GM12873 (cell line): ENCODE data around the gene GNAI3.
A peak's percentile ranks its signal among the peaks of the same experiment; 100 is the strongest.

ENCODE experiments used
- TF ChIP-seq, protein P1 (sequence below): IDR thresholded peaks from 2 replicates; pipeline ENCODE4 v1.5.1; 2012; ENCODE audit warnings: low read depth, mild to moderate bottlenecking, moderate library complexity, low read length, control low read depth; ENCODE audit not compliant: insufficient read depth; ENCODE audit errors: missing control alignments

The GNAI3 gene

DNA sequence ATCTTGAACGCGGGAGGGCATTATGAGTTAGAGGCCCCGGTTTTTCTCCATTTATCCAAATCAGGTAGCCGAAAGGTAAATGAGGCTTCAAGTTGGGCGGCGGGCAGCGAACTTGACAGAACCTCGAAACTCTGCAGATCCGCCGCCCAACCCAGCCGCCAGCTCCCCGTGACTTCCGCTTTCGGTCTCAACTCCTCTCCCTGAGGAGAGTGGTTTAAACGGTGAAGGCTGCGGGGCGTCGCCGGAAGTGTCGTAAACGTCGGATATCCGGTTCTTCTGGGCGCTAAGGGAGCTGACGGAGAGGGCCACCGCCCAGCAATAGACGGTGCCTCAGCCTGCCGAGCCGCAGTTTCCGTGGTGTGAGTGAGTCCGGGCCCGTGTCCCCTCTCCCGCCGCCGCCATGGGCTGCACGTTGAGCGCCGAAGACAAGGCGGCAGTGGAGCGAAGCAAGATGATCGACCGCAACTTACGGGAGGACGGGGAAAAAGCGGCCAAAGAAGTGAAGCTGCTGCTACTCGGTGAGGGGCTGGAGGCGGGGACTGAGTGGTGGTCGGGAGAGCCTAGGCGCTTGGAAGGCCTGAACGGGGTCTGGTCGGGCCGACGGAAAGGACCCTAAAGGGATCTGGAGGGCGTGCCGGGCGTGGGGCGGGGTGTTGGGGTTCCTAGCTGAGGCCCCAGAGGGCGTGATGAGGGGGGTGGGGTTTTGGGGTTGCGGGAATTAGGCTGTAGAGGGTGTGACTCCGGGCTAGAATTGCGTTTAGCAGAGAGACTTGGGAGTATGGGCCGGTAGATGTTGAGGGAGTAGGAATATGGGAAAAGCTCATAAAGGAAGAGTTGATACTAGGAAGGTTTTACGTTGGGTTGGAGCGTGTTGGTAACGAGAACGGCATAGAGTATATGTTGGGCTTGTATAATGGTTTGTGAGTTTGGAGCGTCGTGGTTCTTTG, at the start of gene GNAI3:
Gene GNAI3 (plus strand): TSS at position 295 of the 947 bp plus-strand sequence. CDS start 106 bp downstream, at position 401.
- TF ChIP-seq, protein P1, sequence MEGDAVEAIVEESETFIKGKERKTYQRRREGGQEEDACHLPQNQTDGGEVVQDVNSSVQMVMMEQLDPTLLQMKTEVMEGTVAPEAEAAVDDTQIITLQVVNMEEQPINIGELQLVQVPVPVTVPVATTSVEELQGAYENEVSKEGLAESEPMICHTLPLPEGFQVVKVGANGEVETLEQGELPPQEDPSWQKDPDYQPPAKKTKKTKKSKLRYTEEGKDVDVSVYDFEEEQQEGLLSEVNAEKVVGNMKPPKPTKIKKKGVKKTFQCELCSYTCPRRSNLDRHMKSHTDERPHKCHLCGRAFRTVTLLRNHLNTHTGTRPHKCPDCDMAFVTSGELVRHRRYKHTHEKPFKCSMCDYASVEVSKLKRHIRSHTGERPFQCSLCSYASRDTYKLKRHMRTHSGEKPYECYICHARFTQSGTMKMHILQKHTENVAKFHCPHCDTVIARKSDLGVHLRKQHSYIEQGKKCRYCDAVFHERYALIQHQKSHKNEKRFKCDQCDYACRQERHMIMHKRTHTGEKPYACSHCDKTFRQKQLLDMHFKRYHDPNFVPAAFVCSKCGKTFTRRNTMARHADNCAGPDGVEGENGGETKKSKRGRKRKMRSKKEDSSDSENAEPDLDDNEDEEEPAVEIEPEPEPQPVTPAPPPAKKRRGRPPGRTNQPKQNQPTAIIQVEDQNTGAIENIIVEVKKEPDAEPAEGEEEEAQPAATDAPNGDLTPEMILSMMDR = no peak

DNA sequence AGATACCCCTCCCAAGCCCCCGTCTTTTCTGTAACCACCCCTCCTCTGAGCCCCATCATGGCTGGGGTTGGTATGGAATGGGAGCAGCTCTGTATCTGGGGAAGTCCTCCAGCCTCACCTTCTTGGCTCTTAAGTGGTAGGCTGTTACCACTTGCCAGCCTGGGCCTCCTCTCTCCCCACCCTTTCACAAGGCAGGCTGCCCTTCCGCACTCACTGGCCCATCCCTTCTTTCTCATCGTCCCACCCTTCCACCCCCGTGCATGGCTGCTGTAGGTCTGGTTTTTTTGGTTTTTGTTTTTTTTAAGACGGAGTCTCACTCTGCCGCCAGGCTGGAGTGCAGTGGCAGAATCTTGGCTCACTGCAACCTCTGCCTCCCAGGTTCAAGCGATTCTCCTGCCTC, 49.3 kb upstream of the GNAI3 start:
- TF ChIP-seq, protein P1 = no peak

DNA sequence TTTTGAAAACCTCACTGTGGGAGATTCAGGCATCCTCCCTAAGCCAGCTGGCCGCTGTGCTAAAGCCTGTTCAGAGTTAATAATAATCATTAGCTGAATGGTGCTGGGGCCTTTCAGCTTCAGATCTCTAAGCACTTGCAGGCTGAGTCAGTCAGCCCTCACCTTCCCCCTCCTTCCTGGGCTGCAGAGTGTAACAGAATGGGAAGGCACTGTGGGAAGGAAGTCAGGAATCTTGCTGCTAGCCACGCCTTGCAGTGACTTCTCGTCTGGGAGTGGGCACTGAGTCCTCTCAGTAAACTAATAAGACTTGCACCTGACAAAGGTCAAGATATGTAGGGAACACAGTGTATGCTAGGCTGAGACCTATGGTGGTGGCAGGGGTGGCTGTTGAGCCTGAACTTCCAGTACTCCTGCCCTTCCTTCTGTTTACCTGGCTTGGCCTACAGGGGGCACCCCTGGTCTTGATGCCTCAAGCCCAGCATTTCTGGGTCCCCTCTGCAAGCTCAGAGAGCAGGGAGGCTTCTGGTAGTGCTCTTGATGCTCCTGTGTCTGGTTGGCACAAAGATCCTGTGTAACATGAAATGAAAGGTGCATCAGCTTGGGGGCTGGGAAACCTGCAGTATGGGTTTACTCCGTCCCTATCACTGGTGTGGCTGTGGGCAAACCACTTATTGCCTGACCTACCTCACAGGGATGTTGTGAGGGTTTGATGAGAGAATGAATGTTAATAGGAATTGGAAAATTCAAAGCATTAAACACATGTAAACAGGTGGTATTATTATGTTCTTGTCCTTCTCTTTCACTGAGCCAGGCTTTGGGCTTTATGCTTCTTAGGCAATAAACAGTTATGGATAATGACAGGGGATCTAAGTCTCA, 48.5 kb upstream of the GNAI3 start:
- TF ChIP-seq, protein P1 = peak; percentile 68

DNA sequence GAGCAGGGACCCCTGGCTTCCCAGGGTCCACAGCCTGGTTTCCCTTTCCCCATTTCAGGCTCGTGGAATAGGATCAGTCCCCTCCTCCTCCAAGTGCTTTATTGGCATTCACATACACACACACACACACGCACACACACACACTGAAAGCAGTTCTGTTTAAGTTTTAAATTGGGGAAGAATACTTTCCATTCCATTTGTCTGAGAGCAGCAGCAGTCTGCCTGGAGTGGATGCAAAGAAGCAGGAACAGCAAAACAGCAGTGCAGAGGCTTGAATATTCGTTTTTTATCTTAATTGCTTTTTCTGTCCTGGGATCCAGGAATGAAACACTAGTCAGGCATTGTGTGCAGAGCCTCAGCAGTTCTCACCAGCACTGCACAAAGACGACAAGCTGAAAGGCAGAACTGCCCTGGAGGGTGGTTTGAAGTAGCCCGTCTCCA, 47.5 kb upstream of the GNAI3 start:
- TF ChIP-seq, protein P1 = no peak

DNA sequence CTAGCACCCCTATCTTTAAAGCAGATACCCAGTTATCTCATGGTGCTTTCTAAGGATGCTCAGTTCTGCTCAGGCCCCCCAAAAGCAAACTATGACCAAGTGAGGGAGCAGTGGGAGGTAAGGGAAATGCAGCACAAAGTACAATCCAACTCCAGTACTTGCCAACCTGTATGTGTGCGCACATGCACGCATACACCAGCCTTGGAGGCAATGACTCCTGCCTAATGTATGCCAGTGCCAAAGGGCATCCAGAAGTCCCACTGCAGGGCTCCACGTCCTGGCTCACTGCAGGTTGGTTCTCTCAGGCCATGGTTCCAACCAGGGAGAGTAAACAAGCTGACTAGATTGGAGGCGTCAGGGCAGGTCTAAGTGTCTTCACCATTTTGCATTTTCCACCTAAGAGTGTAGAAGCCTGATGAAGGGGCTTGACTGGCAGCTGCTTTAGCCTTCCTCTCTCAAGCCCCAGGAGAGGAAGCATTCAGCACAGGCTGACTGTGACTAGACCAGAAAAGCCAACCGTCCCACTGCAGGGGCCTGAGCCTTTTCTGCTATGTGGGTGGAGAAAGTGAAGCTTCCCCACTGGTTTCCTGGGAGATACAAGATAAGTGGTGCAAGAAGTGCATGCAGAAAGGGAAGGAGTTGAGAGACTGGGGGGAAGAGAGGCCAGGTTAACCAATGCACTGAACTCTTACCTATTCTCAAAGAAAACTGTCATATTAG, 46.6 kb upstream of the GNAI3 start:
- TF ChIP-seq, protein P1 = no peak

DNA sequence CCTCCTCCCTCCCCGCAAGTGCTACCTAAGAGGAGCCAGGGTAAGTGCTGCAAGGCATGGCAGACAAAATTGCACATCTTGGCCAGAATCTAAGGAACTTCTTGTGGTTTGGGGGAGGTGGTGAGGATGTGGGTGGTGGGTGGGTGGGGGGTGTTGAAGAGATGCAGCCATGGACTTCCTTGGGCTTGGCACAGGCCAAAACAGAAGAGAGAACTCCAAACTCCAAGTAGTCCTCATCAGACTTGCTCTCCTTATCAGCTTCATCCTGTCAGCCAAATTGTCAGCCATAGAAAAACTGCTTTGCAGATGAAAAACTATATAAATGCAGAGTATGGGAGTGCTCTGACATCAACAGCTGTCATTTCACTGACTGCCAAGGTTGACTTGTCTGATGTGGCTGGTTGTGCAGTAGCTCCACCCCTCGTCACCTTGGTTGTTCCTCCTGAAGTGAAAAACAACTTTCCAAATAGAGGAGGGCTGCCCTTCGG, 46.0 kb upstream of the GNAI3 start:
- TF ChIP-seq, protein P1 = no peak
